SK-N-SH (cell line): ENCODE measurements around the gene DOCK4. TPM values are rescaled to one million over a fixed set of nuclear protein-coding genes. Genes with fewer than 3 reads are reported as not detected.

Source experiments
- CTCF ChIA-PET: fragments of 300-600, 350-600 bp; formaldehyde crosslinking; extraction: SDS; loops from one replicate; lab custom pipeline; 2021; lab: Yijun Ruan, JAX
- POLR2A ChIA-PET: fragments of 350-600 bp; sonication (Branson Sonifier 250); formaldehyde crosslinking; extraction: SDS; loops from one replicate; lab custom pipeline; 2020; ENCODE audit warnings: antibody characterized with exemption, inconsistent platforms; lab: Yijun Ruan, JAX
- DNase-seq: peaks from one replicate; pipeline ENCODE4 v3.0.0; 2012
- H2AFZ ChIP-seq: fragments of 200-600 bp; sonication (generic); 2 replicates; pipeline ENCODE4 v1.8.1; 2016; ENCODE audit warnings: antibody characterized with exemption, mild to moderate bottlenecking, low read depth
- H3F3A ChIP-seq: fragments of 200-600 bp; sonication (generic); replicated peaks from 2 replicates; pipeline ENCODE3; 2016; ENCODE audit warnings: antibody characterized with exemption, mild to moderate bottlenecking; ENCODE audit not compliant: insufficient read depth
- H3K27ac ChIP-seq, 2 experiments: fragments of 200-500 bp in 1 of 2; fragments of 200-600 bp in 1 of 2; sonication (Bioruptor generic) in 1 of 2; sonication (generic), shearing (Covaris generic) in 1 of 2; 2 replicates each; pipeline versions ENCODE4 v1.5.1 to v1.6.1; 2014 to 2016; ENCODE audit warnings: low read depth in 2 of 2, inconsistent platforms in 1 of 2, low read length in 1 of 2, mild to moderate bottlenecking in 1 of 2, mixed read lengths in 1 of 2
- H3K27me3 ChIP-seq: fragments of 200-600 bp; sonication (generic), shearing (Covaris generic); 2 replicates; pipeline ENCODE4 v1.6.1; 2016; ENCODE audit warnings: mixed run types; ENCODE audit not compliant: insufficient read depth
- H3K36me3 ChIP-seq, 2 experiments: fragments of 200-500 bp in 1 of 2; fragments of 200-600 bp in 1 of 2; sonication (Bioruptor generic) in 1 of 2; sonication (generic) in 1 of 2; replicated peaks in 1 of 2; 2 replicates each; pipeline versions ENCODE3 to v1.5.1; 2014 to 2016; ENCODE audit warnings: low read length in 1 of 2, mild to moderate bottlenecking in 1 of 2; ENCODE audit not compliant: insufficient read depth in 2 of 2, control insufficient read depth in 1 of 2
- H3K4me1 ChIP-seq, 2 experiments: fragments of 200-500 bp in 1 of 2; fragments of 200-600 bp in 1 of 2; sonication (Bioruptor generic) in 1 of 2; sonication (generic), shearing (Covaris generic) in 1 of 2; 2 replicates each; pipeline versions ENCODE4 v1.5.1 to v1.6.1; 2014 to 2016; ENCODE audit warnings: low read depth in 1 of 2, low read length in 1 of 2, mixed run types in 1 of 2; ENCODE audit not compliant: insufficient read depth in 2 of 2, control insufficient read depth in 1 of 2
- H3K4me2 ChIP-seq: fragments of 200-600 bp; sonication (generic), shearing (Covaris generic); 2 replicates; pipeline ENCODE4 v1.6.1; 2017; ENCODE audit warnings: mixed run types
- H3K4me3 ChIP-seq, 2 experiments: fragments of 200-500 bp in 1 of 2; fragments of 200-600 bp in 1 of 2; sonication (Bioruptor generic) in 1 of 2; sonication (generic), shearing (Covaris generic) in 1 of 2; 2 replicates each; pipeline versions ENCODE4 v1.5.1 to v1.8.1; 2014 to 2016; ENCODE audit warnings: low read depth in 2 of 2, inconsistent platforms in 1 of 2, low read length in 1 of 2, mild to moderate bottlenecking in 1 of 2, mixed read lengths in 1 of 2, moderate library complexity in 1 of 2
- H3K79me2 ChIP-seq: fragments of 200-600 bp; sonication (generic); 2 replicates; pipeline ENCODE4 v1.8.1; 2017; ENCODE audit warnings: mild to moderate bottlenecking; ENCODE audit not compliant: insufficient read depth
- H3K9ac ChIP-seq: fragments of 200-600 bp; sonication (generic); 2 replicates; pipeline ENCODE4 v1.6.1; 2017; ENCODE audit warnings: mixed run types
- H3K9me2 ChIP-seq: fragments of 200-600 bp; sonication (generic); 2 replicates; pipeline ENCODE4 v1.6.1; 2017; ENCODE audit warnings: mixed run types
- H3K9me3 ChIP-seq: fragments of 200-600 bp; sonication (generic); 2 replicates; pipeline ENCODE4 v1.6.1; 2017; ENCODE audit warnings: mixed run types, mild to moderate bottlenecking, moderate library complexity
- H4K20me1 ChIP-seq: fragments of 200-600 bp; sonication (generic); 2 replicates; pipeline ENCODE4 v1.6.1; 2017; ENCODE audit warnings: mild to moderate bottlenecking, mixed run types; ENCODE audit not compliant: insufficient read depth
- EP300 ChIP-seq, 2 experiments: IDR thresholded peaks; 2 replicates each; pipeline versions ENCODE4 v1.4.0 to v1.6.1; 2012; ENCODE audit warnings: borderline replicate concordance in 1 of 2, low read depth in 1 of 2, low read length in 1 of 2
- GABPA ChIP-seq: IDR thresholded peaks from 2 replicates; pipeline ENCODE4 v1.4.0; 2012; ENCODE audit warnings: low read depth, mild to moderate bottlenecking
- JUND ChIP-seq: IDR thresholded peaks from 2 replicates; pipeline ENCODE4 v1.4.0; 2012
- MAX ChIP-seq: IDR thresholded peaks from 2 replicates; pipeline ENCODE4 v1.4.0; 2012; ENCODE audit warnings: low read depth
- MXI1 ChIP-seq: IDR thresholded peaks from 2 replicates; pipeline ENCODE4 v1.6.1; 2012; ENCODE audit warnings: mild to moderate bottlenecking, low read depth, low read length, improper control_type of control experiment
- RFX5 ChIP-seq: IDR thresholded peaks from 2 replicates; pipeline ENCODE4 v1.6.1; 2012; ENCODE audit warnings: mild to moderate bottlenecking, improper control_type of control experiment, low read length
- SMC3 ChIP-seq: IDR thresholded peaks from 2 replicates; pipeline ENCODE4 v1.6.1; 2012; ENCODE audit warnings: low read depth, low read length, improper control_type of control experiment
- TAF1 ChIP-seq: IDR thresholded peaks from 2 replicates; pipeline ENCODE4 v1.6.1; 2012; ENCODE audit warnings: low read depth, mild to moderate bottlenecking, low read length, moderate library complexity, borderline replicate concordance
- USF1 ChIP-seq: IDR thresholded peaks from 2 replicates; pipeline ENCODE4 v1.4.0; 2012; ENCODE audit warnings: low read depth, borderline replicate concordance
- YY1 ChIP-seq: IDR thresholded peaks from 2 replicates; pipeline ENCODE4 v1.4.0; 2012; ENCODE audit warnings: low read depth, mild to moderate bottlenecking
- WGBS: methylation state at CpG from one replicate; pipeline ENCODE4 v1.1.6; 2017; ENCODE audit warnings: low lambda C conversion rate; 5-methylcytosine and 5-hydroxymethylcytosine counted together
- polyA plus RNA-seq, 3 experiments: library from polyadenylated mRNA; depleted of rRNA; stranded (reverse); fragments of >200 nt; gene quantifications; 2 replicates each; pipeline ENCODE4 v1.2.3, GENCODE V29; 2012
- TF ChIP-seq, protein P1 (sequence below): IDR thresholded peaks from 2 replicates; pipeline ENCODE4 v1.6.1; 2012; ENCODE audit warnings: mild to moderate bottlenecking, low read depth, low read length, moderate library complexity
- TF ChIP-seq, protein P2 (sequence below): fragments of 150-350 bp; IDR thresholded peaks from 2 replicates; pipeline ENCODE4 v1.6.1; 2017; ENCODE audit warnings: antibody characterized with exemption, low read length, low read depth, borderline replicate concordance
- TF ChIP-seq, protein P3 (sequence below): fragments of 200-600 bp; sonication (generic); IDR thresholded peaks from 2 replicates; pipeline ENCODE4 v1.6.1; 2017; ENCODE audit warnings: antibody characterized with exemption, mild to moderate bottlenecking, moderate library complexity

DOCK4 gene
- polyA plus RNA-seq, 1 of the 3 experiments (the other 2 are of a cell fraction), result 8.5 TPM

DNA sequence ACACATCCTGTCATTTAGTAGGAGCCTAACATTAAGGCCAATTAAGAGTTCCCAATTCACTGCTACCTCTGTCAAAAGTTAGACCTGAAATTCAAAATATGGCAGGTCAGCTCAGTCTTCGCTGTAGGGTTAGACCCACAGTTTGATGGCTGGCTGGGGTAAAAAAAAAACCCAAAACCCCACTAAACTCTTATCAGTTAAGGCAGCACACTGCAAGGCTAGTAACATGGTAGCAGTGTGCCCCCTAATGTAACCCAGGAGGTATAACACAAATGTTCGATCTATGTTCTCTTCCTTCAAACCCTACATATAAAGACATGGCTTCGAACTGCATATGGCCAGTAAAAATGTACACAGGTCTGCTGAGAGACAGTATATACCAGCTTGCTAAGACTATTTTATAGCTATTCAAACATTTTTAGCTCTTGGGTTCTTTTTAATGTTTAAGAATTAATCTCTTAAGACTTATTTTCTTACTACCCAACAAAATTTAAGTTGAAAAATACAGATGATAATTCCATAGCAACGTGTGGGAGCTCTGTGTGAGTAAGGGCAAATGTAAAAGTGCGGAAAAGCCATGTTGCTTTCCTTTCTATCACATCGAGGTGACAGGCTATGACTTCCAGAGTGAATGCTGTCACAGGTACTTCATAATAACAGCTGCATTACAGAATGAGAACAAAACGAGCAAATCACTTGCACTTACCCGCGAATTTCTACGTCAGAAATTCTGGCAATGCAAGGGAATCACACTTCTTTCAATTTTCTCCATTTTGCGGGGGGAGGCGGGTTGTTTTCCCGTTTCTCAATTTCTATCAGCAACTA is 475.5 kb downstream of the DOCK4 start (continued):
- TF ChIP-seq SMC3 (peak; percentile 69), USF1 (no peak), EP300 (IDR thresholded peaks at IDR 0.05; ENCODE audit: borderline replicate concordance in 1 of 2, low read depth in 1 of 2, low read length in 1 of 2) (no peak), JUND (no peak), YY1 (no peak)
- TF ChIP-seq, protein P1, sequence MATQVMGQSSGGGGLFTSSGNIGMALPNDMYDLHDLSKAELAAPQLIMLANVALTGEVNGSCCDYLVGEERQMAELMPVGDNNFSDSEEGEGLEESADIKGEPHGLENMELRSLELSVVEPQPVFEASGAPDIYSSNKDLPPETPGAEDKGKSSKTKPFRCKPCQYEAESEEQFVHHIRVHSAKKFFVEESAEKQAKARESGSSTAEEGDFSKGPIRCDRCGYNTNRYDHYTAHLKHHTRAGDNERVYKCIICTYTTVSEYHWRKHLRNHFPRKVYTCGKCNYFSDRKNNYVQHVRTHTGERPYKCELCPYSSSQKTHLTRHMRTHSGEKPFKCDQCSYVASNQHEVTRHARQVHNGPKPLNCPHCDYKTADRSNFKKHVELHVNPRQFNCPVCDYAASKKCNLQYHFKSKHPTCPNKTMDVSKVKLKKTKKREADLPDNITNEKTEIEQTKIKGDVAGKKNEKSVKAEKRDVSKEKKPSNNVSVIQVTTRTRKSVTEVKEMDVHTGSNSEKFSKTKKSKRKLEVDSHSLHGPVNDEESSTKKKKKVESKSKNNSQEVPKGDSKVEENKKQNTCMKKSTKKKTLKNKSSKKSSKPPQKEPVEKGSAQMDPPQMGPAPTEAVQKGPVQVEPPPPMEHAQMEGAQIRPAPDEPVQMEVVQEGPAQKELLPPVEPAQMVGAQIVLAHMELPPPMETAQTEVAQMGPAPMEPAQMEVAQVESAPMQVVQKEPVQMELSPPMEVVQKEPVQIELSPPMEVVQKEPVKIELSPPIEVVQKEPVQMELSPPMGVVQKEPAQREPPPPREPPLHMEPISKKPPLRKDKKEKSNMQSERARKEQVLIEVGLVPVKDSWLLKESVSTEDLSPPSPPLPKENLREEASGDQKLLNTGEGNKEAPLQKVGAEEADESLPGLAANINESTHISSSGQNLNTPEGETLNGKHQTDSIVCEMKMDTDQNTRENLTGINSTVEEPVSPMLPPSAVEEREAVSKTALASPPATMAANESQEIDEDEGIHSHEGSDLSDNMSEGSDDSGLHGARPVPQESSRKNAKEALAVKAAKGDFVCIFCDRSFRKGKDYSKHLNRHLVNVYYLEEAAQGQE, result no peak

DNA sequence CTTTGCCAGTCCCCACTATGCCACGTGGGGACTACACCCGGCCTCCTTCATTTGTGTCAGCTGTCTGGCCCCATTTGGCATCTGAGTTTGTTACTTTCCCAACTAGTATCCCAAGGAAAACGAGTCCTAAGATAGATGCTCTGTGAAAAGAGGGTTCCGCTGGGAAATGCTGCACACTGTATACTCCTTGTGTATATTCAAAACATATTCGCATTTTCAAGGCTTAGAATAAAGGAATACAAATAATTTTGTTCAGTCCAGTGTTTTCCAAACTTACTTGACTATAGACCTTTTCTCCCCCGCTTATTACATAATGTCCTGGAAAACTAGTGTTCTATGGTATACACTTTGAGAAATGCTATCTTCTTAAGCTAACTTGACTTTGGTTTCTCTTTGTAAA is 476.1 kb downstream of the DOCK4 start:
- Histone ChIP-seq H3K27me3 (no peaks in the 10 kb centered on the region), H3K4me2 (no peak overlapping the region), H3K27ac (peak overlapping the region in 1 of 2 experiments; percentile 67; a peak in 2 of 4 replicates), H3K9me3 (no peaks in the 10 kb centered on the region), H4K20me1 (no peaks in the 10 kb centered on the region), H3K9ac (no peak overlapping the region), H2AFZ (no peak overlapping the region), H3F3A (no peaks in the 10 kb centered on the region), H3K4me3 (no peak overlapping the region), H3K9me2 (no peaks in the 10 kb centered on the region), H3K79me2 (no peaks in the 10 kb centered on the region), H3K4me1 (peaks cover 0 to 19% of the 10 kb centered on the region in 2 experiments; a peak in 2 of 4 replicates), H3K36me3 (peaks cover 0 to 17% of the 10 kb centered on the region in 2 experiments)
- WGBS, result 87% methylated on average over 6 of the region's 6 CpGs
- no peak for DNase-seq
- TF ChIP-seq, protein P2, sequence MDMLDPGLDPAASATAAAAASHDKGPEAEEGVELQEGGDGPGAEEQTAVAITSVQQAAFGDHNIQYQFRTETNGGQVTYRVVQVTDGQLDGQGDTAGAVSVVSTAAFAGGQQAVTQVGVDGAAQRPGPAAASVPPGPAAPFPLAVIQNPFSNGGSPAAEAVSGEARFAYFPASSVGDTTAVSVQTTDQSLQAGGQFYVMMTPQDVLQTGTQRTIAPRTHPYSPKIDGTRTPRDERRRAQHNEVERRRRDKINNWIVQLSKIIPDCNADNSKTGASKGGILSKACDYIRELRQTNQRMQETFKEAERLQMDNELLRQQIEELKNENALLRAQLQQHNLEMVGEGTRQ, result no peak
- TF ChIP-seq, protein P1, result no peak
- no peak for TF ChIP-seq MAX
- TF ChIP-seq RFX5, result no peak
- TF ChIP-seq, protein P3, sequence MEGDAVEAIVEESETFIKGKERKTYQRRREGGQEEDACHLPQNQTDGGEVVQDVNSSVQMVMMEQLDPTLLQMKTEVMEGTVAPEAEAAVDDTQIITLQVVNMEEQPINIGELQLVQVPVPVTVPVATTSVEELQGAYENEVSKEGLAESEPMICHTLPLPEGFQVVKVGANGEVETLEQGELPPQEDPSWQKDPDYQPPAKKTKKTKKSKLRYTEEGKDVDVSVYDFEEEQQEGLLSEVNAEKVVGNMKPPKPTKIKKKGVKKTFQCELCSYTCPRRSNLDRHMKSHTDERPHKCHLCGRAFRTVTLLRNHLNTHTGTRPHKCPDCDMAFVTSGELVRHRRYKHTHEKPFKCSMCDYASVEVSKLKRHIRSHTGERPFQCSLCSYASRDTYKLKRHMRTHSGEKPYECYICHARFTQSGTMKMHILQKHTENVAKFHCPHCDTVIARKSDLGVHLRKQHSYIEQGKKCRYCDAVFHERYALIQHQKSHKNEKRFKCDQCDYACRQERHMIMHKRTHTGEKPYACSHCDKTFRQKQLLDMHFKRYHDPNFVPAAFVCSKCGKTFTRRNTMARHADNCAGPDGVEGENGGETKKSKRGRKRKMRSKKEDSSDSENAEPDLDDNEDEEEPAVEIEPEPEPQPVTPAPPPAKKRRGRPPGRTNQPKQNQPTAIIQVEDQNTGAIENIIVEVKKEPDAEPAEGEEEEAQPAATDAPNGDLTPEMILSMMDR, result no peak
- TF ChIP-seq GABPA, result no peak
- TF ChIP-seq JUND, result no peak
- no peak for TF ChIP-seq TAF1
- no peak for TF ChIP-seq MXI1
- ChIA-PET POLR2A (interaction anchor here (1.1 kb wide), 1 partner anchor 168 kb away, joined by 3 read pairs; the partner anchor contains the start of gene IMMP2L), CTCF (interaction anchor here (0.6 to 3.7 kb wide), 21 partner anchors 11 to 1889 kb away, joined by 3 to 35 read pairs (median 3); partner anchors contain the start of genes IMMP2L and LRRN3)
